Measurements from ENCODE around the gene CCL17. TPM values are rescaled to one million over a fixed set of nuclear protein-coding genes. Genes with fewer than 3 reads are reported as not detected.

Gene CCL17
- total and polyA plus RNA-seq, 9 donors = not detected

DNA sequence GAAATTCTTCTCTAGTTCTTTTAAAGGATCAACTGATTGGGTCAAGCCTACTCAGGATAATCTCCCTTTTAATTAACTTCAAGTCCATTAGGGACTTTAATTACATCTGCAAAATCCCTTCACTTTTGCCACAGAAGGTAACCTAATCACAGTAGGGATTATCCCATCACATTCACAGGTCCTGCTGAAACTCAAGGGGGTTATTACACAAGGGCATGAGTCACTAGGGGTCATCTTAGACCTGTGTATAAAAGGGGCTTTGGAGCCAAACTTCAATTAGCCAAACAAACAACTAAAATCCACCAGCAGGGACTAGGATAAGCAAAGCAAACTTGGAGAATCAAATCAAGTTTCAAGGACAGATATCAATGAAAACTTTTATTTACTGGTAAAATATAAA lies 23.3 kb downstream of the CCL17 start:
- Histone ChIP-seq H3K4me3 (no peak overlapping the region), H3K27me3 (no peaks in the 10 kb centered on the region), H3K9me3 (no peaks in the 10 kb centered on the region), H3K27ac (no peak overlapping the region), H3K36me3 (no peaks in the 10 kb centered on the region), H3K4me1 (ENCODE audit: insufficient read depth) (no peaks in the 10 kb centered on the region)
- no peak for DNase-seq
- TF ChIP-seq EP300 (IDR thresholded peaks at IDR 0.05) = no peak
- TF ChIP-seq POLR2A (IDR thresholded peaks at IDR 0.05) = no peak
- TF ChIP-seq, protein P1, sequence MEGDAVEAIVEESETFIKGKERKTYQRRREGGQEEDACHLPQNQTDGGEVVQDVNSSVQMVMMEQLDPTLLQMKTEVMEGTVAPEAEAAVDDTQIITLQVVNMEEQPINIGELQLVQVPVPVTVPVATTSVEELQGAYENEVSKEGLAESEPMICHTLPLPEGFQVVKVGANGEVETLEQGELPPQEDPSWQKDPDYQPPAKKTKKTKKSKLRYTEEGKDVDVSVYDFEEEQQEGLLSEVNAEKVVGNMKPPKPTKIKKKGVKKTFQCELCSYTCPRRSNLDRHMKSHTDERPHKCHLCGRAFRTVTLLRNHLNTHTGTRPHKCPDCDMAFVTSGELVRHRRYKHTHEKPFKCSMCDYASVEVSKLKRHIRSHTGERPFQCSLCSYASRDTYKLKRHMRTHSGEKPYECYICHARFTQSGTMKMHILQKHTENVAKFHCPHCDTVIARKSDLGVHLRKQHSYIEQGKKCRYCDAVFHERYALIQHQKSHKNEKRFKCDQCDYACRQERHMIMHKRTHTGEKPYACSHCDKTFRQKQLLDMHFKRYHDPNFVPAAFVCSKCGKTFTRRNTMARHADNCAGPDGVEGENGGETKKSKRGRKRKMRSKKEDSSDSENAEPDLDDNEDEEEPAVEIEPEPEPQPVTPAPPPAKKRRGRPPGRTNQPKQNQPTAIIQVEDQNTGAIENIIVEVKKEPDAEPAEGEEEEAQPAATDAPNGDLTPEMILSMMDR (IDR thresholded peaks at IDR 0.05) = no peak
- intact Hi-C loops (cut with DNase I) = no loop called here

DNA sequence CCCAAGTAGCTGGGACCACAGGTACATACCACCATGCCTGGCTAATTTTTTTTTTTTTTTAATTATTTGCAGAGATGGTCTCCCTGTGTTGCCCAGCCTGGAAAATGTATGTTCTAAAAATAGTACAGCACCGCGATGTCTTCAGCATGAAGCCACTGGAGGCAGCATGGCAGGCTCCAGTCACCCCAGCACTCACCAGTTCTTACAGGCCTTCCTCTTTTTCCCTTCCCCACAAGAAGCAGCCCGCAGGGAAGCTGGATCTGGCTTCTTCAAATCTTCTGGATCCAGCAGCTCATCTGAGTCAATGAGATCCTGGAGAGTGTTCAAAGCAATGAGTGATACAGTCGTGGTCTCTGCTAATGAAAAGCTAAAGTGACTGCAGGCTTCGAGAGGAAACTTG lies 26.4 kb downstream of the CCL17 start:
- no peaks in the 10 kb centered on the region for H3K9me3 ChIP-seq
- TF ChIP-seq, protein P1 (IDR thresholded peaks at IDR 0.05) = no peak
- no peak for TF ChIP-seq EP300 (IDR thresholded peaks at IDR 0.05)
- TF ChIP-seq POLR2A (IDR thresholded peaks at IDR 0.05) = no peak
- no peaks in the 10 kb centered on the region for H3K4me1 ChIP-seq (ENCODE audit: insufficient read depth)
- H3K4me3 ChIP-seq = no peak overlapping the region
- H3K27me3 ChIP-seq = no peaks in the 10 kb centered on the region
- 85 to 89% (median 87%) methylated on average over 5 of the region's 5 CpGs for WGBS, 3 donors
- H3K36me3 ChIP-seq = no peaks in the 10 kb centered on the region
- DNase-seq = no peak
- H3K27ac ChIP-seq = no peak overlapping the region
- intact Hi-C loops (cut with DNase I) = no loop called here

DNA sequence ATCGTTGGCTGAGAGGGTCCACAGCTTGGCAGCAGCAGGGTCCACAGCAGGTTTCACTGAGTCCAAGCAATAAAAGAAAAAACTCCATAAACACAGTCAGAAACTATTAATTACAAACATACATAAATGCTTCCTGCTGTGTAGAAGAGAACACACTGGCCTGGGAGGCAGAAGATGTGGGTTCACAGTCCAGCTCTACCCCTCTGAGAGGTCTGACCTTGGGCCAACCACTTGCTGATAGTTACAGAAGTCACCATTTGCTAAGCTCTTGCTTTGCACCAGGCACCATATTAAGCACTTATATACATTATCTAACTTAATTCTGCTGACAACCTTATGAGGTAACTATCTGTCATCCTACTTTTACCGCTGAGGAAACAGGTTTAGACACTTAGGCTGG lies 27.9 kb downstream of the CCL17 start:
- Histone ChIP-seq H3K4me1 (ENCODE audit: insufficient read depth) (no peaks in the 10 kb centered on the region), H3K36me3 (no peaks in the 10 kb centered on the region), H3K27me3 (no peaks in the 10 kb centered on the region), H3K9me3 (no peaks in the 10 kb centered on the region), H3K4me3 (no peak overlapping the region), H3K27ac (no peak overlapping the region)
- intact Hi-C loops (cut with DNase I) = no loop called here
- TF ChIP-seq, protein P1 (IDR thresholded peaks at IDR 0.05) = no peak
- no peak for DNase-seq
- WGBS, 3 donors = 89 to 95% (median 92%) methylated on average over 2 of the region's 2 CpGs

DNA sequence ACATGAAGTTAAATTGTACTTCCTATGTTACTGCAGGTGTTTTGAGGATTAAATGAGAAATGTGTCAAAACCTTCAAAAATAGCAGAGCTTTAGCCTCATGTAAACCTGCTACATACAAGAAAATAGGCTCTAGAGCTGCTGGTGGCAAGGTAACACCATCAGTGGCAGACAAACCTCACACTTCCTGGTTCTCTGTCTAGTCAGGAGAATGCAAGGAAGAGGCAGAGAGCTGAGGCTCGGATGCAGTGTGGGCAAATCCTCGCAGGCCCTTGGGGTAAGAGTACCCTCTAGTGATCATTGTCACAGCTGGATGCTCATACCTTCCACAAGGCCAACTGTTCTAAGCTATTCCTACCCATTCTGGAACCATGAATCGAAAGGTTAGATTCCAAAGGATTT lies 28.4 kb downstream of the CCL17 start:
- intact Hi-C loops (cut with DNase I) = no loop called here
- Histone ChIP-seq H3K27ac (no peak overlapping the region), H3K27me3 (no peaks in the 10 kb centered on the region), H3K4me1 (ENCODE audit: insufficient read depth) (no peaks in the 10 kb centered on the region), H3K36me3 (no peaks in the 10 kb centered on the region), H3K4me3 (no peak overlapping the region), H3K9me3 (no peaks in the 10 kb centered on the region)
- no peak for DNase-seq
- TF ChIP-seq POLR2A (IDR thresholded peaks at IDR 0.05) = no peak
- no peak for TF ChIP-seq EP300 (IDR thresholded peaks at IDR 0.05)
- TF ChIP-seq, protein P1 (IDR thresholded peaks at IDR 0.05) = no peak
- WGBS, 3 donors = 91 to 94% (median 92%) methylated on average over 3 of the region's 3 CpGs

DNA sequence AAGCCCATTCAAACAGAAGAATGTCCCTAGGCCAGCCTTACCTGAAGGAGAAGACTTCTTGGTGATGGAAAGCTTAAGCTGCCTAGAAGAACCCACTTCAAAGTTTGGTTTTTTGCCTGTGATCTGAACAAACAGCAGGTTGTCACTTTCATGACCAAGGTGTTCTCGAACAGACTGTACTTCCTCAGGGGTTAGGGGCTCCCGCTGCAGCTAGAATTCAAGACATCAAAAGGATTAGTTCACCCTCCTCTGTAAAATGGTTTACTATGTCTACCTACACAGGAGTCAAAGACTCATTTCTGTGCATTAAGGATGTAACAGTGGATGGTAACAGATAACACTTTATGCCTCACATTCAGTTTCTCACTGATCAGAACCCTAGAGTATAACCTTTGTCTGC lies 29.4 kb downstream of the CCL17 start:
- no peaks in the 10 kb centered on the region for H3K9me3 ChIP-seq
- no peaks in the 10 kb centered on the region for H3K4me1 ChIP-seq (ENCODE audit: insufficient read depth)
- no peak overlapping the region for H3K27ac ChIP-seq
- H3K36me3 ChIP-seq = no peaks in the 10 kb centered on the region
- no peak overlapping the region for H3K4me3 ChIP-seq
- TF ChIP-seq EP300 (IDR thresholded peaks at IDR 0.05) = no peak
- TF ChIP-seq, protein P1 (IDR thresholded peaks at IDR 0.05) = no peak
- no peak for TF ChIP-seq POLR2A (IDR thresholded peaks at IDR 0.05)
- WGBS, 3 donors = 98 to 100% (median 100%) methylated on average over 2 of the region's 2 CpGs
- intact Hi-C loops (cut with DNase I) = no loop called here
- no peak for DNase-seq
- no peaks in the 10 kb centered on the region for H3K27me3 ChIP-seq

Measured in ovary (tissue), 9 donors.